GM21447 (cell line): ENCODE results near the gene BRSK2.

Source experiments
- ATAC-seq: cut with Tn5 transposase; IDR thresholded peaks from one replicate; pipeline ENCODE4 v1.9.1; 2021; ENCODE audit not compliant: unreplicated experiment

BRSK2 gene

DNA sequence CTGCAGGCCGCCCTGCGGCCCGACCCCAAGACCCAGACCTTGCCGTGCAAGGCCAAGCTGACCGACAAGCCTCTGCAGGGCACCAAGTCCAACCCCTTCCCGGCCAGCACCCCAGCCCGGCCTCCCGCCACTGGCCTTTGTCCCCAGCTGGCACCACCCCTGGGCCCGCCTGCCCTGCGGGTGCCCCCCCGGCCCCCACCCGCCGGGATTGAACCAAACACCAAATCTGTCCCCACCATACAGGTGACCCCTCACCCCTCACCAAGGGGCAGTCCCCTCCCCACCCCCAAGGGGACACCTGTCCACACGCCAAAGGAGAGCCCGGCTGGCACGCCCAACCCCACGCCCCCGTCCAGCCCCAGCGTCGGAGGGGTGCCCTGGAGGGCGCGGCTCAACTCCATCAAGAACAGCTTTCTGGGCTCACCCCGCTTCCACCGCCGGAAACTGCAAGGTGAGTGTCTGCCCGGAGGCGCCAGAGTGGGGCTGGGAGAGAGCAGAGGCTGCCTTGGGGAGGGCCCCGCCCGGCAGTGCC is 60.7 kb downstream of the BRSK2 start:
- ATAC-seq, result no peak

GRCh38 chr11:1450949-1451710 is 61.4 kb downstream of the BRSK2 start:
- no peak for ATAC-seq

DNA sequence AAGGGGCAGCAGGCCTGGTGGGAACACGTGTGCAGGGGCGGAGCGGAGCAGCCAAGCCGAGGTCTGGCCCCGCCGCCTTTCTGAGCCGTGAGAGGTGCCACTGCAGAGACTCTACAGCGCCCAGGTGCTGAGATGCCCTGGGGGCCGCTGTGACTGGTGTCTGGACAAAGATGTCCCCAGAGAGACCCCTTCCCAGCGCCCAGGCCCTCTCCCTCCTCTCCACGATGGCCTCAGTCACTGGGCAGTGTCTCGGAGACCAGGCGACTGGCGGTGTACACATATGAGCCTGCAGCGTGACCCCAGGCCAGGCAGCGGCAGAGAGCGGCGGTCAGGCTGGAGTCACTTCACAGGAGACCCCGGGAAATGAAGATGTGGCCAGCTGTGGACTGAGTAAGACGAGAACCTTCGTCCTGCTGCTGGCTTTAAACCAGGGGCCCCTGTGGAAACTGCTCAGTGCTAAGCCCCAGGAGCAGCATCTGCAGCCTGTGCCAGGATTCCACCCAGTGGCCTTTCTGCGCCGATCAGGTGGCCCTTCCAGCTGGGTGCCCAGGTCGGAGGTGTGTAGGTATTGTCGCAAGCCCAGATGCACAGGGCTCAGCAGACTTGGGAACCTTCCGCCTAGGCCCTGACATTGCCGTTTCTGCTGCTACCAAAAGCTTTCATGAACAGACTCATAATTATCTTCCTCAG is 62.2 kb downstream of the BRSK2 start:
- ATAC-seq, result no peak

- no peak for ATAC-seq
Observed at GRCh38 chr11:1452744-1453143, 63.0 kb downstream of the BRSK2 start.

- ATAC-seq, result no peak
Observed at GRCh38 chr11:1453611-1454034, 63.9 kb downstream of the BRSK2 start.

GRCh38 chr11:1454576-1454975 is 64.8 kb downstream of the BRSK2 start:
- no peak for ATAC-seq

- no peak for ATAC-seq
Observed at GRCh38 chr11:1455032-1455762, 65.5 kb downstream of the BRSK2 start.

GRCh38 chr11:1455763-1456060 is 66.0 kb downstream of the BRSK2 start:
- no peak for ATAC-seq

GRCh38 chr11:1456176-1456575 is 66.4 kb downstream of the BRSK2 start:
- no peak for ATAC-seq

DNA sequence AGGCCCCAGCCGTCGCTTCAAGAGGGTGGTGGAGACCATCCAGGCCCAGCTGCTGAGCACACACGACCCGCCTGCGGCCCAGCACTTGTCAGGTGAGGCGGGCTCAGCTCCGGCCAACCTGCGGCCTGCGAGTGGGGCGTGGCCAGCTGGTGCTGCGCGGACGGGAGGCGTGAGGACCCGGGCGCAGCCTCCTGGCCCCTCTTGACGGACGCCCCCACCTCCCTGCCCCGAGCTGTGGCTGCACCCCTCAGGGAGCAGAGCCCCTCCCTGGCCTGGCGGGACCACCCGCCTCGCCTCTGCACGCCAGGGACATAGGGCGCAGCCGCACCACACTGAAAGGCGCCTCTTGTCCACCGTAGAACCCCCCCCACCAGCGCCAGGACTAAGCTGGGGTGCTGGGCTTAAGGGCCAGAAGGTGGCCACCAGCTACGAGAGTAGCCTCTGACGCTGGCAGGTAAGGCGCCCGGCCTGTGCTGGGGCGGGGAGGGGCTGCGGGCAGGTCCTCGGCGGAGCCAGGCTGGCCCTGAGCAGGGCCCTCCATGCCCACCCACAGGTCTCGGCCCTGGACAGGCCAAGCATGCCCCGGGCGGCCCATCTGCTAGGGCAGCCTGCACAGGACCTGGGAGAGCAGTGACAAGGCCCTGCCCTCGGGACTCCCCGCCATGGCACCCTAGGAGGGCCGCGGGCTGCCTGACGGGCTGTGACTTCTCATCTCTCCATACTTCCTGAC is 67.0 kb downstream of the BRSK2 start:
- no peak for ATAC-seq

GRCh38 chr11:1457326-1457680 is 67.6 kb downstream of the BRSK2 start:
- ATAC-seq, result no peak

DNA sequence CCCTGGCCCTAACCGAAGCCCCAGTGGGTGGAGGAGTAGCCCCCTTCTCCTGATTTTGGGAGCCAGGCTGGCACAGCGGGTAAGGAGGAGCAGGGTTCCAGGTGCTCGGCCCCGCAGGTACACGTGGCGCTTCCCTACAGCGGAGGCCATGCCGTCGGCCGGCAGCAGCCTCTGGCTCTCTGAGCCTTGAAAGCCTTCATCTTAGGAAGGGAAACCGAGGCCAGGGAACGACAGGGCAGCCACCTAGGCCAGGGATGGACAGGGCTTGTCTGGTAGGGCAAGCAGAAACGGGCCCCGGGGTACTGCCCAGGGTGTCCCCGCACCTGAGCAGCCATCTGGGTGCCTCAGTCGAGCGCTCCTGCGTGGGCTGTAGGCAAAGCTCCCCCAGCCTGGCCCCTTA is 68.1 kb downstream of the BRSK2 start:
- no peak for ATAC-seq

GRCh38 chr11:1458340-1459218 is 68.8 kb downstream of the BRSK2 start:
- ATAC-seq, result no peak

DNA sequence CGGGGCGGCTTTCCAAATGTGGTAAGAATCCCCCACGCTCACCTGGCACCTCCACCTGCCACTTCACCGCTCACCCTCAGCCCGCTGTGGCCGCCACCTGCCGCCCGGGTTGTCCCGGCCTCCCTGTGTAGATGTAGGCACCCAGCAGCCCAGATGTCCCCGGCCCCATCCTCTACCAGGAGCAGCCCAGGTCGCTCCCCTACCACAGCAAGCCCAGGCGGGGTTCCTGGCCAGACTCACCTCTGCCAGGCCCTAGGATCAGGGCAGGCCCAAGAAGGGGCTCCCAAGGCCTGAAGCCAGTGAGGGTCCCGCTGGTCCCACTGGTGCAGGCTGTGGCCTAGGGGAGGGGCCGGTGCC is 69.5 kb downstream of the BRSK2 start:
- no peak for ATAC-seq

DNA sequence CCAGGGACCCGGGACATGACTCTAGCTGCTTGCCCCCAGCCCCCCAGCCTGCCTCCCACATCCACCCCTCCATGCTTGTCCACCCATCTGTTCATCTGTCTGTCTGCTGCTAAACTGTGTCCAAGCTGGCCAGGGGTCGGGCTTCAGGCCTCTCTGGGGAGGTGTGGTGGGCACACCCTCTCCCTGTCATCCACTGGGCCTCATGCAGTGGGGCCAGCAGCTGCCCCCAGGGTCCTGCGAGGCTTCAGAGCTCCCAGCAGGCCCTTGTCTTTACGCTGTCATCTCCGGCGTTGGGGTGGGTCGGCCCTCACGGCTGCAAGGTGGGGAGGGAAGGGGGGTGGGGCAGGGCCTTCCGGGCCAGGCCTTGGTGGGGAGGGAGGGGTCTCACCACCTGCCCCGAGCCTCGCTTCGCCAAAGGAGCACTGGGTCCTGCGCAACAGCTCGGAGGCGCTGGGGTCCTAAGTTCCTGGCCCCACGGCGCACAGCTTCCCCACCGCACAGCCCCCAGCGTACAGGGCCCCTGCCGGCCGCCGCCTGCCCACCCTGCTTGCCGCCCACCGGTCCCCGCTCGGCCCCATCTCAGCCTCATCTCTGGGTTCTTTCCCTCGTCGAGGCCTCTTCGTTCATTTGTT is 70.1 kb downstream of the BRSK2 start:
- no peak for ATAC-seq

- ATAC-seq, result no peak
Observed at GRCh38 chr11:1460396-1460985, 70.8 kb downstream of the BRSK2 start.

DNA sequence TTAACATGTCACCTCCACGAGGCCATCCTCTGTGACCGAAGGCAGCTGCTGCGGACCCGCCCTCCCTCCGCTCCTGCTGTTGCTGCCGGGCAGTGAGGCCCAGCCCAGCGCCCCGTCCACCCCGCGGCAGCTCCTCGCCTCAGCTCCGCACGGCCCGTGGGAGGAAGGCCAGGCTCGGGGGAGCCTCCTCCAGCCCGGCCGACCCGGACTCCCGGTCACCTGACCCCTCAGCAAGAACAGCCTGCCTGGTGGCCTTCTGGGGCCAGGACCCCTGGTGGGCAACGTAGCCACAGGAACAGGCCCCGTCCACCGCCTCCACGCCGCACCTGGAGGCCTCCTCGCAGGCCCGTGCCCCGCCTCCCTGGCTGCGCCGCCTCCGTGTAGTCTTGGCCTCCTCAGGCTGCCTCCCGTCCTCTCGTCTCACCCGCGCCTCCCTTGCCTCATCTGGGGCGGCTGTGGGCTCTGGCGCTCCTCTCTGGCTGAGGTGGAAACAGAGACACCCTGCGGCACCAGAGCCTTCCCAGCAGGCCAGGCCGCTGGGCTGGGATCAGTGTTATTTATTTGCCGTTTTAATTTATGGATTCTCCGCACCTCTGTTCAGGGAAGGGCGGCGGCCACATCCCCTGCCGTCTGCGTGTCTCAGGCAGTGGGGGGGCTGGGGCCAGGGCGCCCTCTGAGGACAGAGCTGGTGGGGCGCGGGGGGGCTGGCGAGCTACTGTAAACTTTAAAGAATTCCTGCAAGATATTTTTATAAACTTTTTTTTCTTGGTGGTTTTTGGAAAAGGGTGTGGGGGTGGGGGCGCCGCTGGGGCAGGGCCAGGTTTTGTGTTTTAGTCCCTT is 71.5 kb downstream of the BRSK2 start:
- no peak for ATAC-seq

DNA sequence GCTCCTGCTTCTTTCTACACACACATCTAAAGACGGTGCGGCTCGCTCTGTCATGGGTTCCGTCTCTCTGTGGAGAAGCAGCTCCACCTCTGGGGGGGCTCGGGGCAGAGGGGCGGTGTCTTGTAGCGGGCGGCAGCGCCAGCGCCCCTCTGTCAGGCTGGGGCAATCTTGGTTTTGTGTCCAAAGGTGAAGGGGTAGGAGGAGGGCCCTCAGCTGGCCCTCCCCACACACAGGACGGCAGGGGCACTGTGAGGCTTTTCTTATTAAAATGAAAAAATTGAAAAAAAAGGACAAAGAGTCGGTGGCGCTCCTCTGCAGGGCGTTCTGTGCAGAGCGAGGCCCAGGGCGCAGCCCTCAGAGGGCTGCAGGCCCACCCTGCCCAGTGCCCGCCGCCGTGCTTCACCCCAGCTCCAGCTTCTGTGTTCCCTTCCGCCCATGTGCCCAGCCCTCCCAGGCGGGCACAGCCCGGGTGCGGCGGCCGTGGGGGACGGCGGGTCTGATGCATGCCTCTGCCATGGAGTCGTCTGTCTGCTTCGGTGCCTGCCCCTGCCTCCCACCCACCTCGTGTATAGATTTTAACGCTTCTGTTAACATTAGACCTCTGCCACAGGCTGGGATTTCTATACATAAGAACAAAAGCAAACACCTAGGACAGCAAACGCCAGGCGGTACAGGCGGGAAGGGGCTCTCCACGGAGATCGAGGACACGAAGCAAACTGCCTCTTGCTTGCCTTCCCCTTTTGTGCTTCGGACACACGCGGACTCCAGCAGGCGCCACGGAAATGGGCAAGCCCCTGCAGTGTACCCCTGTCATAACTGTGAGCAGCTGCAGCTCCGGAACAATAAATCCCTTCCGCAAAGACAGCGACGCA is 72.3 kb downstream of the BRSK2 start:
- ATAC-seq, result no peak
